Measurements from ENCODE around the gene MOB3C. TPM values are rescaled to one million over a fixed set of nuclear protein-coding genes. Genes with fewer than 3 reads are reported as not detected.
A peak's percentile ranks its signal among the peaks of the same experiment; 100 is the strongest.

Gene MOB3C
- total RNA-seq, 1 experiment from 2014 or later = 13.2 TPM

GRCh38 chr1:46613661-46614603, 2.7 kb downstream of the MOB3C start:
- CTCF ChIA-PET = no interaction called here
- no peak overlapping the region for H3K27ac ChIP-seq (ENCODE audit: low read length)
- H3K27me3 ChIP-seq (ENCODE audit: low read length) = no peaks in the 10 kb centered on the region
- no TSS peak for BruUV-seq (replicated peaks)
- DNase-seq (peak; percentile 39), ATAC-seq (peak; percentile 6)
- TF ChIP-seq EZH2phosphoT487 (IDR thresholded peaks at IDR 0.05; ENCODE audit: borderline replicate concordance, low read length) (no peak), EZH2 (IDR thresholded peaks at IDR 0.05; ENCODE audit: low read length, unreplicated experiment) (no peak), CTCF (conservative IDR thresholded peaks at IDR 0.05; ENCODE audit: low read depth, low read length) (no peak)
- no peaks in the 10 kb centered on the region for H3K9me3 ChIP-seq (ENCODE audit: low read length)
- POLR2A ChIA-PET (ENCODE audit: unreplicated experiment) = no interaction called here
- no peaks in the 10 kb centered on the region for H3F3A ChIP-seq (ENCODE audit: low read length, unreplicated experiment)
- H2AFZ ChIP-seq (ENCODE audit: low read length) = no peak overlapping the region
- H3K36me3 ChIP-seq (ENCODE audit: low read depth, low read length) = peaks cover 14% of the 10 kb centered on the region; the same call in 1 of the 2 replicates
- H3K9me2 ChIP-seq (replicated peaks; ENCODE audit: low read length) = no peaks in the 10 kb centered on the region
- no peak overlapping the region for H3K9ac ChIP-seq (ENCODE audit: low read length)
- 0 out of 2 replicates have a peak overlapping the region, but pooled peaks have one; percentile 87 for H3K4me2 ChIP-seq (ENCODE audit: low read length)
- peaks cover 58% of the 10 kb centered on the region for H3K4me1 ChIP-seq (ENCODE audit: insufficient read depth, low read length)
- intact Hi-C loops (cut with micrococcal nuclease) = no loop called here
- no peaks in the 10 kb centered on the region for H4K20me1 ChIP-seq (ENCODE audit: low read length)
- no peak overlapping the region for H3K4me3 ChIP-seq (ENCODE audit: low read length)
- H3K79me2 ChIP-seq (ENCODE audit: low read length) = peaks cover 33% of the 10 kb centered on the region

DNA sequence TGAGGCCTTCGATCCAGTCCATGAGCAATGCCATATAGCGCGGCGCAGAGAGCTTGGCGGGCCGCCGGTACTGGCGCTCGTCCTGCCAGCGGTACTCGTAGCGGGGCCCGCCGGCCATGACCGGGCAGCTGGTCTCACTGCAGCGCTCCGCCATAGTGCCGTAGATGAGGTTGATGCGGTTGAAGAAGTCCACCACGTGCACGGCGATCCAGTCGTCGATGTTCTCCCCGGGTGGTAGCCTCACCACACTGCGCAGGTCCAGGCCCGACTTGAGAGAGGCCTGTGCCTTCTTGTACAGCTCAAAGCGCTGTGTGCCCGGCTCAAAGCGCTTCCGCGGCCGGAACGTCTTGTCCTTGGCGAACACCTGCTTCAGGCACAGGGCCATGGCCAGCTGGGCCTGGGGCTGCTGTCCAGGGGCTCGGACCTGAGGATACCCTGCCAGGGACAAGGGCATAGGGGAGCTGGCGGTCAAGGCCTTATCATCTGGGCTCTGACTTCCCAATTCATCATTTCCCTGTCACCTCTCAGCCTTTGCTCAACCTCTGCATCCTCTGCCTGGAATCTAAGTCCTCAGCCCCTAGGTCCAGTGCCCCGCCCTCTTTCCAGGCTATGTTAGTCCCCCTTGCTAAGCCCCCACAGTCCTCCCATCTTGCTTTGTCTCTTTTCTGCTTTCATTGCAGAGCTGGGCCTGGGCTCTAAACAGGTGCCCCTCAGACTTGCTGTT, 3.5 kb downstream of the MOB3C start:
- Histone ChIP-seq H3K4me2 (ENCODE audit: low read length) (no peak overlapping the region), H3K9ac (ENCODE audit: low read length) (no peak overlapping the region), H3K4me3 (ENCODE audit: low read length) (no peak overlapping the region), H2AFZ (ENCODE audit: low read length) (no peak overlapping the region), H3K79me2 (ENCODE audit: low read length) (peaks cover 33% of the 10 kb centered on the region), H3K27ac (ENCODE audit: low read length) (no peak overlapping the region), H4K20me1 (ENCODE audit: low read length) (no peaks in the 10 kb centered on the region), H3K27me3 (ENCODE audit: low read length) (no peaks in the 10 kb centered on the region), H3K9me2 (replicated peaks; ENCODE audit: low read length) (no peaks in the 10 kb centered on the region), H3K4me1 (ENCODE audit: insufficient read depth, low read length) (peaks cover 58% of the 10 kb centered on the region), H3F3A (ENCODE audit: low read length, unreplicated experiment) (no peaks in the 10 kb centered on the region), H3K36me3 (ENCODE audit: low read depth, low read length) (peaks cover 18% of the 10 kb centered on the region; the same call in 1 of the 2 replicates), H3K9me3 (ENCODE audit: low read length) (no peaks in the 10 kb centered on the region)
- ChIA-PET POLR2A (ENCODE audit: unreplicated experiment) (no interaction called here), CTCF (no interaction called here)
- ATAC-seq (no peak), DNase-seq (no peak)
- intact Hi-C loops (cut with micrococcal nuclease) = no loop called here
- BruUV-seq (replicated peaks) = no TSS peak
- TF ChIP-seq EZH2 (IDR thresholded peaks at IDR 0.05; ENCODE audit: low read length, unreplicated experiment) (no peak), EZH2phosphoT487 (IDR thresholded peaks at IDR 0.05; ENCODE audit: borderline replicate concordance, low read length) (no peak), CTCF (conservative IDR thresholded peaks at IDR 0.05; ENCODE audit: low read depth, low read length) (no peak)
